SK-N-SH treated with all-trans-retinoic acid at 6 μM for 48 hours (cell line): ENCODE results near the gene KLF9.

ENCODE experiments used
- ESRRG ChIP-seq: fragments of 250-450 bp; sonication (Bioruptor Pico); IDR thresholded peaks from 2 replicates; pipeline ENCODE4 v1.6.1; 2021; ENCODE audit warnings: mild to moderate bottlenecking
- GLIS3 ChIP-seq: fragments of 250-450 bp; sonication (Bioruptor Pico); IDR thresholded peaks from 2 replicates; pipeline ENCODE4 v1.5.0; 2020; ENCODE audit warnings: mild to moderate bottlenecking, moderate library complexity
- OSR1 ChIP-seq: fragments of 250-450 bp; sonication (Bioruptor Pico); IDR thresholded peaks from 2 replicates; pipeline ENCODE4 v1.8.0; 2022; ENCODE audit warnings: moderate library complexity, mild to moderate bottlenecking, inconsistent platforms
- PPARA ChIP-seq: fragments of 250-450 bp; sonication (Bioruptor Pico); IDR thresholded peaks from 2 replicates; pipeline ENCODE4 v1.5.0; 2020; ENCODE audit warnings: mild to moderate bottlenecking, borderline replicate concordance
- RARB ChIP-seq: fragments of 250-450 bp; sonication (Bioruptor Pico); IDR thresholded peaks from 2 replicates; pipeline ENCODE4 v1.8.0; 2021; ENCODE audit warnings: mild to moderate bottlenecking, moderate library complexity
- SNAI2 ChIP-seq: fragments of 250-450 bp; sonication (Bioruptor Pico); IDR thresholded peaks from 2 replicates; pipeline ENCODE4 v1.5.0; 2020; ENCODE audit warnings: mild to moderate bottlenecking, moderate library complexity
- TOX ChIP-seq: fragments of 250-450 bp; sonication (Bioruptor Pico); IDR thresholded peaks from 2 replicates; pipeline ENCODE4 v1.8.0; 2021; ENCODE audit warnings: mild to moderate bottlenecking, moderate library complexity, borderline replicate concordance
- ZFP3 ChIP-seq: fragments of 250-450 bp; sonication (Bioruptor Pico); IDR thresholded peaks from 2 replicates; pipeline ENCODE4 v1.5.0; 2020; ENCODE audit warnings: mild to moderate bottlenecking, moderate library complexity
- ZFP30 ChIP-seq: fragments of 450-650 bp; formaldehyde crosslinking; IDR thresholded peaks from 2 replicates; pipeline ENCODE4 v1.5.0; 2022; ENCODE audit warnings: mild to moderate bottlenecking, moderate library complexity
- ZNF70 ChIP-seq: fragments of 450-650 bp; formaldehyde crosslinking; IDR thresholded peaks from 2 replicates; pipeline ENCODE4 v1.5.0; 2020; ENCODE audit warnings: mild to moderate bottlenecking, moderate library complexity
- ZNF8 ChIP-seq: fragments of 450-650 bp; formaldehyde crosslinking; IDR thresholded peaks from 2 replicates; pipeline ENCODE4 v1.5.0; 2020; ENCODE audit warnings: mild to moderate bottlenecking, moderate library complexity
- TF ChIP-seq, protein P1 (sequence below): fragments of 250-450 bp; sonication (Bioruptor Pico); IDR thresholded peaks from 2 replicates; pipeline ENCODE4 v1.5.0; 2020; ENCODE audit warnings: mild to moderate bottlenecking, moderate library complexity
- TF ChIP-seq, protein P2 (sequence below): fragments of 250-450 bp; sonication (Bioruptor Pico); IDR thresholded peaks from 2 replicates; pipeline ENCODE4 v1.5.1; 2020; ENCODE audit warnings: low read depth, mild to moderate bottlenecking, moderate library complexity
- TF ChIP-seq, protein P3 (sequence below): fragments of 250-450 bp; sonication (Bioruptor Pico); IDR thresholded peaks from 2 replicates; pipeline ENCODE4 v1.8.0; 2020; ENCODE audit warnings: mild to moderate bottlenecking, moderate library complexity, borderline replicate concordance

DNA sequence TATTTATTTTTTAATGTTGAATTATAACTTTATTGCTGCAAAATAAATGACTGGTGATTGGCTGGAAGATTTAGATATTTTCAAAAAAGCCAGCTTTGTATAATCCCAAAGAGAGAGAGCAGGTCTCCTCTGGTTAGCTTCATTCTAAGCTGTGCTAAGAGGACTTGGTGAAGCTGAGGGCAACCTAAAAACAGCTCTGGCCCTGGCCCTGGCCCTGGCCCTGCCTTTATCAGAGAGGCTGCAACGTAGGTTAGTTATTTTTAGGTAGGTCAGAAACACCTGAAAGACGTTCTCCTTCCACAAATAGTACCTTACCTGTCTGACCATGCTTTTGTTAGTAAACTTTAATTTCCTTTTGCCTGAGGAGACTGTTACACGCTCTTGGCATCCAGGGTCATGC, 58.7 kb downstream of the KLF9 start:
- no peak for TF ChIP-seq SNAI2 (CRISPR knock-in tag)
- TF ChIP-seq GLIS3 (CRISPR knock-in tag): no peak
- TF ChIP-seq, protein P1, sequence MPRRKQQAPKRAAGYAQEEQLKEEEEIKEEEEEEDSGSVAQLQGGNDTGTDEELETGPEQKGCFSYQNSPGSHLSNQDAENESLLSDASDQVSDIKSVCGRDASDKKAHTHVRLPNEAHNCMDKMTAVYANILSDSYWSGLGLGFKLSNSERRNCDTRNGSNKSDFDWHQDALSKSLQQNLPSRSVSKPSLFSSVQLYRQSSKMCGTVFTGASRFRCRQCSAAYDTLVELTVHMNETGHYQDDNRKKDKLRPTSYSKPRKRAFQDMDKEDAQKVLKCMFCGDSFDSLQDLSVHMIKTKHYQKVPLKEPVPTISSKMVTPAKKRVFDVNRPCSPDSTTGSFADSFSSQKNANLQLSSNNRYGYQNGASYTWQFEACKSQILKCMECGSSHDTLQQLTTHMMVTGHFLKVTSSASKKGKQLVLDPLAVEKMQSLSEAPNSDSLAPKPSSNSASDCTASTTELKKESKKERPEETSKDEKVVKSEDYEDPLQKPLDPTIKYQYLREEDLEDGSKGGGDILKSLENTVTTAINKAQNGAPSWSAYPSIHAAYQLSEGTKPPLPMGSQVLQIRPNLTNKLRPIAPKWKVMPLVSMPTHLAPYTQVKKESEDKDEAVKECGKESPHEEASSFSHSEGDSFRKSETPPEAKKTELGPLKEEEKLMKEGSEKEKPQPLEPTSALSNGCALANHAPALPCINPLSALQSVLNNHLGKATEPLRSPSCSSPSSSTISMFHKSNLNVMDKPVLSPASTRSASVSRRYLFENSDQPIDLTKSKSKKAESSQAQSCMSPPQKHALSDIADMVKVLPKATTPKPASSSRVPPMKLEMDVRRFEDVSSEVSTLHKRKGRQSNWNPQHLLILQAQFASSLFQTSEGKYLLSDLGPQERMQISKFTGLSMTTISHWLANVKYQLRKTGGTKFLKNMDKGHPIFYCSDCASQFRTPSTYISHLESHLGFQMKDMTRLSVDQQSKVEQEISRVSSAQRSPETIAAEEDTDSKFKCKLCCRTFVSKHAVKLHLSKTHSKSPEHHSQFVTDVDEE (CRISPR knock-in tag): no peak
- no peak for TF ChIP-seq RARB (CRISPR knock-in tag)
- TF ChIP-seq, protein P2, sequence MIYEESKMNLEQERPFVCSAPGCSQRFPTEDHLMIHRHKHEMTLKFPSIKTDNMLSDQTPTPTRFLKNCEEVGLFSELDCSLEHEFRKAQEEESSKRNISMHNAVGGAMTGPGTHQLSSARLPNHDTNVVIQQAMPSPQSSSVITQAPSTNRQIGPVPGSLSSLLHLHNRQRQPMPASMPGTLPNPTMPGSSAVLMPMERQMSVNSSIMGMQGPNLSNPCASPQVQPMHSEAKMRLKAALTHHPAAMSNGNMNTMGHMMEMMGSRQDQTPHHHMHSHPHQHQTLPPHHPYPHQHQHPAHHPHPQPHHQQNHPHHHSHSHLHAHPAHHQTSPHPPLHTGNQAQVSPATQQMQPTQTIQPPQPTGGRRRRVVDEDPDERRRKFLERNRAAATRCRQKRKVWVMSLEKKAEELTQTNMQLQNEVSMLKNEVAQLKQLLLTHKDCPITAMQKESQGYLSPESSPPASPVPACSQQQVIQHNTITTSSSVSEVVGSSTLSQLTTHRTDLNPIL (CRISPR knock-in tag): no peak
- TF ChIP-seq, protein P3, sequence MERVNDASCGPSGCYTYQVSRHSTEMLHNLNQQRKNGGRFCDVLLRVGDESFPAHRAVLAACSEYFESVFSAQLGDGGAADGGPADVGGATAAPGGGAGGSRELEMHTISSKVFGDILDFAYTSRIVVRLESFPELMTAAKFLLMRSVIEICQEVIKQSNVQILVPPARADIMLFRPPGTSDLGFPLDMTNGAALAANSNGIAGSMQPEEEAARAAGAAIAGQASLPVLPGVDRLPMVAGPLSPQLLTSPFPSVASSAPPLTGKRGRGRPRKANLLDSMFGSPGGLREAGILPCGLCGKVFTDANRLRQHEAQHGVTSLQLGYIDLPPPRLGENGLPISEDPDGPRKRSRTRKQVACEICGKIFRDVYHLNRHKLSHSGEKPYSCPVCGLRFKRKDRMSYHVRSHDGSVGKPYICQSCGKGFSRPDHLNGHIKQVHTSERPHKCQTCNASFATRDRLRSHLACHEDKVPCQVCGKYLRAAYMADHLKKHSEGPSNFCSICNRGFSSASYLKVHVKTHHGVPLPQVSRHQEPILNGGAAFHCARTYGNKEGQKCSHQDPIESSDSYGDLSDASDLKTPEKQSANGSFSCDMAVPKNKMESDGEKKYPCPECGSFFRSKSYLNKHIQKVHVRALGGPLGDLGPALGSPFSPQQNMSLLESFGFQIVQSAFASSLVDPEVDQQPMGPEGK: no peak
- no peak for TF ChIP-seq ZFP3 (CRISPR knock-in tag)
- no peak for TF ChIP-seq TOX (CRISPR knock-in tag)
- TF ChIP-seq ZNF70 (CRISPR knock-in tag): no peak
- no peak for TF ChIP-seq ZFP30
- TF ChIP-seq PPARA (CRISPR knock-in tag): no peak
- no peak for TF ChIP-seq ZNF8 (CRISPR knock-in tag)
- no peak for TF ChIP-seq ESRRG (CRISPR knock-in tag)
- TF ChIP-seq OSR1 (CRISPR knock-in tag): no peak
